Osteoblast (primary cell): ENCODE data around the gene SARDH. TPM values are rescaled to one million over a fixed set of nuclear protein-coding genes. Genes with fewer than 3 reads are reported as not detected.

ENCODE experiments used
- DNase-seq: peaks from one replicate; pipeline ENCODE4 v3.0.0; 2011; ENCODE audit warnings: low spot score, mixed read lengths; ENCODE audit not compliant: insufficient read length; ENCODE audit errors: missing footprints
- H2AFZ ChIP-seq: 2 replicates; pipeline ENCODE4 v1.6.0; 2011; ENCODE audit warnings: mild to moderate bottlenecking, low read length
- H3K27ac ChIP-seq: 2 replicates; pipeline ENCODE4 v1.5.1; 2011; ENCODE audit warnings: mild to moderate bottlenecking, low read depth, low read length, moderate library complexity
- H3K27me3 ChIP-seq: 2 replicates; pipeline ENCODE4 v1.6.0; 2012; ENCODE audit warnings: mild to moderate bottlenecking, control low read depth, inconsistent platforms, low read length, moderate library complexity; ENCODE audit not compliant: insufficient read depth
- H3K36me3 ChIP-seq: 2 replicates; pipeline ENCODE4 v1.5.1; 2011; ENCODE audit warnings: mild to moderate bottlenecking, low read length, control low read depth, moderate library complexity; ENCODE audit not compliant: insufficient read depth
- H3K4me1 ChIP-seq: 2 replicates; pipeline ENCODE4 v1.5.1; 2011; ENCODE audit warnings: mild to moderate bottlenecking, low read length, control low read depth, moderate library complexity; ENCODE audit not compliant: insufficient read depth
- H3K4me2 ChIP-seq: 2 replicates; pipeline ENCODE4 v1.6.0; 2011; ENCODE audit warnings: mild to moderate bottlenecking, low read length; ENCODE audit not compliant: insufficient read depth
- H3K4me3 ChIP-seq: fragments of 200-600 bp; sonication (generic); 3 replicates; pipeline ENCODE4 v1.5.1; 2012; ENCODE audit warnings: mild to moderate bottlenecking, low read length, inconsistent platforms; ENCODE audit not compliant: insufficient read depth
- H3K79me2 ChIP-seq: 2 replicates; pipeline ENCODE4 v1.6.0; 2012; ENCODE audit warnings: mild to moderate bottlenecking, low read length, control low read depth, inconsistent platforms; ENCODE audit not compliant: insufficient read depth
- H3K9me3 ChIP-seq: 2 replicates; pipeline ENCODE4 v1.5.1; 2011; ENCODE audit warnings: low read depth, low read length, control low read depth
- H4K20me1 ChIP-seq: 2 replicates; pipeline ENCODE4 v1.6.0; 2012; ENCODE audit warnings: mild to moderate bottlenecking, low read length, control low read depth; ENCODE audit not compliant: insufficient read depth
- CTCF ChIP-seq: IDR thresholded peaks from 2 replicates; pipeline ENCODE4 v1.5.1; 2011; ENCODE audit warnings: mild to moderate bottlenecking, low read depth, low read length, moderate library complexity; ENCODE audit errors: extremely low read depth
- total RNA-seq: library from RNA; depleted of rRNA; stranded (reverse); fragments of >200 nt; gene quantifications from 2 replicates; pipeline ENCODE4 v1.2.3, GENCODE V29; 2012

Gene SARDH
- total RNA-seq, 1 donor, result 5.4 TPM

GRCh38 chr9:133665535-133665934 is 72.6 kb downstream of the SARDH start:
- TF ChIP-seq CTCF, result no peak
- Histone ChIP-seq H2AFZ (no peak overlapping the region), H4K20me1 (no peaks in the 10 kb centered on the region), H3K4me2 (no peak overlapping the region), H3K4me1 (no peaks in the 10 kb centered on the region), H3K36me3 (no peaks in the 10 kb centered on the region), H3K9me3 (no peaks in the 10 kb centered on the region), H3K27me3 (no peaks in the 10 kb centered on the region), H3K27ac (no peak overlapping the region), H3K4me3 (no peak overlapping the region), H3K79me2 (no peaks in the 10 kb centered on the region)
- no peak for DNase-seq

GRCh38 chr9:133665096-133665495 is 73.1 kb downstream of the SARDH start:
- no peaks in the 10 kb centered on the region for H3K4me1 ChIP-seq
- no peaks in the 10 kb centered on the region for H3K36me3 ChIP-seq
- no peak overlapping the region for H3K27ac ChIP-seq
- H3K4me2 ChIP-seq, result no peak overlapping the region
- H2AFZ ChIP-seq, result no peak overlapping the region
- TF ChIP-seq CTCF, result no peak
- peaks cover under 1% of the 10 kb centered on the region for H3K27me3 ChIP-seq
- H3K79me2 ChIP-seq, result no peaks in the 10 kb centered on the region
- H3K4me3 ChIP-seq, result no peak overlapping the region
- H4K20me1 ChIP-seq, result no peaks in the 10 kb centered on the region
- DNase-seq, result no peak
- H3K9me3 ChIP-seq, result no peaks in the 10 kb centered on the region

GRCh38 chr9:133664173-133665050 is 73.7 kb downstream of the SARDH start:
- Histone ChIP-seq H3K4me1 (no peaks in the 10 kb centered on the region), H3K4me3 (no peak overlapping the region), H3K27me3 (peaks cover 8% of the 10 kb centered on the region), H3K4me2 (no peak overlapping the region), H4K20me1 (no peaks in the 10 kb centered on the region), H3K9me3 (no peaks in the 10 kb centered on the region), H2AFZ (no peak overlapping the region), H3K36me3 (no peaks in the 10 kb centered on the region), H3K79me2 (no peaks in the 10 kb centered on the region), H3K27ac (no peak overlapping the region)
- TF ChIP-seq CTCF, result no peak
- DNase-seq, result no peak

- Histone ChIP-seq H2AFZ (no peak overlapping the region), H3K27me3 (peaks cover 17% of the 10 kb centered on the region), H4K20me1 (no peaks in the 10 kb centered on the region), H3K79me2 (no peaks in the 10 kb centered on the region), H3K27ac (no peak overlapping the region), H3K36me3 (no peaks in the 10 kb centered on the region), H3K9me3 (no peaks in the 10 kb centered on the region), H3K4me1 (peaks cover 8% of the 10 kb centered on the region), H3K4me2 (no peak overlapping the region), H3K4me3 (no peak overlapping the region)
- TF ChIP-seq CTCF, result no peak
- no peak for DNase-seq
Observed at GRCh38 chr9:133661846-133662540, 76.2 kb downstream of the SARDH start.
